Osteoblast (primary cell): ENCODE data around the gene SLC16A13. TPM values are rescaled to one million over a fixed set of nuclear protein-coding genes. Genes with fewer than 3 reads are reported as not detected.
"Not testable (repeated sequence)": the region's sequence is repeated elsewhere in the genome, so short reads cannot be mapped to it uniquely, and the experiment has no call there.

ENCODE experiments used
- DNase-seq: peaks from one replicate; pipeline ENCODE4 v3.0.0; 2011; ENCODE audit warnings: low spot score, mixed read lengths; ENCODE audit not compliant: insufficient read length; ENCODE audit errors: missing footprints
- H2AFZ ChIP-seq: 2 replicates; pipeline ENCODE4 v1.6.0; 2011; ENCODE audit warnings: mild to moderate bottlenecking, low read length
- H3K27ac ChIP-seq: 2 replicates; pipeline ENCODE4 v1.5.1; 2011; ENCODE audit warnings: mild to moderate bottlenecking, low read depth, low read length, moderate library complexity
- H3K27me3 ChIP-seq: 2 replicates; pipeline ENCODE4 v1.6.0; 2012; ENCODE audit warnings: mild to moderate bottlenecking, control low read depth, inconsistent platforms, low read length, moderate library complexity; ENCODE audit not compliant: insufficient read depth
- H3K36me3 ChIP-seq: 2 replicates; pipeline ENCODE4 v1.5.1; 2011; ENCODE audit warnings: mild to moderate bottlenecking, low read length, control low read depth, moderate library complexity; ENCODE audit not compliant: insufficient read depth
- H3K4me1 ChIP-seq: 2 replicates; pipeline ENCODE4 v1.5.1; 2011; ENCODE audit warnings: mild to moderate bottlenecking, low read length, control low read depth, moderate library complexity; ENCODE audit not compliant: insufficient read depth
- H3K4me2 ChIP-seq: 2 replicates; pipeline ENCODE4 v1.6.0; 2011; ENCODE audit warnings: mild to moderate bottlenecking, low read length; ENCODE audit not compliant: insufficient read depth
- H3K4me3 ChIP-seq: fragments of 200-600 bp; sonication (generic); 3 replicates; pipeline ENCODE4 v1.5.1; 2012; ENCODE audit warnings: mild to moderate bottlenecking, low read length, inconsistent platforms; ENCODE audit not compliant: insufficient read depth
- H3K79me2 ChIP-seq: 2 replicates; pipeline ENCODE4 v1.6.0; 2012; ENCODE audit warnings: mild to moderate bottlenecking, low read length, control low read depth, inconsistent platforms; ENCODE audit not compliant: insufficient read depth
- H3K9me3 ChIP-seq: 2 replicates; pipeline ENCODE4 v1.5.1; 2011; ENCODE audit warnings: low read depth, low read length, control low read depth
- H4K20me1 ChIP-seq: 2 replicates; pipeline ENCODE4 v1.6.0; 2012; ENCODE audit warnings: mild to moderate bottlenecking, low read length, control low read depth; ENCODE audit not compliant: insufficient read depth
- total RNA-seq: library from RNA; depleted of rRNA; stranded (reverse); fragments of >200 nt; gene quantifications from 2 replicates; pipeline ENCODE4 v1.2.3, GENCODE V29; 2012
- TF ChIP-seq, protein P1 (sequence below): IDR thresholded peaks from 2 replicates; pipeline ENCODE4 v1.5.1; 2011; ENCODE audit warnings: mild to moderate bottlenecking, low read depth, low read length, moderate library complexity; ENCODE audit errors: extremely low read depth

Gene SLC16A13
- total RNA-seq, 1 donor: 1.4 TPM

DNA sequence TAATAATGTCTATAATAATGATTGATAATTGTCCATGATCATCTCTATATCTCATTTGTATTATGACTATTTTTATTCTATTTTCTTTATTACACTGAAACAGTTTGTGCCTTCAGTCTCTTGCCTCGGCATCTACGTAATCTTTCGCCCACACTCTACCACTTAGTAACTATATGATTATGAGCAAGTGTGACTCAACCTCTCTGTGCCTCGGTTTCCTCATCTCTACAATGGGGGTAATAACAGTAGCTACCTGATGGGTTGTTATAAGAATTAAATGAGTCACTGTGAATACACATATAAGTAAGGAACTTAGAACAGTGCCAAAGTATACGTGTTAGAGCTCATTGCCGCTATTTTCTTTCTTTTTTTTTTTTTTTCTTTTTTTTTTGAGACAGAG, 11.8 kb downstream of the SLC16A13 start:
- no peak overlapping the region for H3K4me2 ChIP-seq

DNA sequence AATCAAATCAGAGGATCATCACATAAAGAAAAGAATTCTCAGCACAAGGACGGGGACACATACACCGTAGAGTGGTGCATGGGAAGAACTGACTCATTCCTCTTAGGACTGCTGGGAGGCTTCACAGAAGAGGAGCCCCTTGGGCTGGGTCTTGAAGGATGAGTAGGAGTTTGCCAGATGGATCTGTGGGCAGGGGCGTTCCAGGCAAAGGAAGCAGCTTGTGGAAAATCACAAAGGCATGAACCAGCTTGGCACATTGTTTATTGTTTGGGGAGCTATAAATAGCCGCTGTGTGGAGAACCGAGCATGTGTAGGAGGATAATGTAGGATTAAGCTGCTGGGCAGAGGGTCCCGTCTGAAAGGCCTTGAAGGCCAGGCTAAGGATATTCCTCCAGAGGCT, 13.2 kb downstream of the SLC16A13 start:
- DNase-seq: no peak

More for the DNA sequence above, 11.8 kb downstream of the SLC16A13 start:
- no peak overlapping the region for H3K27ac ChIP-seq
- DNase-seq: peak; percentile 37
- peaks cover 39% of the 10 kb centered on the region for H3K27me3 ChIP-seq
- peaks cover 11% of the 10 kb centered on the region for H3K4me1 ChIP-seq
- TF ChIP-seq, protein P1, sequence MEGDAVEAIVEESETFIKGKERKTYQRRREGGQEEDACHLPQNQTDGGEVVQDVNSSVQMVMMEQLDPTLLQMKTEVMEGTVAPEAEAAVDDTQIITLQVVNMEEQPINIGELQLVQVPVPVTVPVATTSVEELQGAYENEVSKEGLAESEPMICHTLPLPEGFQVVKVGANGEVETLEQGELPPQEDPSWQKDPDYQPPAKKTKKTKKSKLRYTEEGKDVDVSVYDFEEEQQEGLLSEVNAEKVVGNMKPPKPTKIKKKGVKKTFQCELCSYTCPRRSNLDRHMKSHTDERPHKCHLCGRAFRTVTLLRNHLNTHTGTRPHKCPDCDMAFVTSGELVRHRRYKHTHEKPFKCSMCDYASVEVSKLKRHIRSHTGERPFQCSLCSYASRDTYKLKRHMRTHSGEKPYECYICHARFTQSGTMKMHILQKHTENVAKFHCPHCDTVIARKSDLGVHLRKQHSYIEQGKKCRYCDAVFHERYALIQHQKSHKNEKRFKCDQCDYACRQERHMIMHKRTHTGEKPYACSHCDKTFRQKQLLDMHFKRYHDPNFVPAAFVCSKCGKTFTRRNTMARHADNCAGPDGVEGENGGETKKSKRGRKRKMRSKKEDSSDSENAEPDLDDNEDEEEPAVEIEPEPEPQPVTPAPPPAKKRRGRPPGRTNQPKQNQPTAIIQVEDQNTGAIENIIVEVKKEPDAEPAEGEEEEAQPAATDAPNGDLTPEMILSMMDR: no peak
- no peaks in the 10 kb centered on the region for H3K79me2 ChIP-seq
- H2AFZ ChIP-seq: no peak overlapping the region
- no peak overlapping the region for H3K4me3 ChIP-seq
- no peaks in the 10 kb centered on the region for H3K9me3 ChIP-seq
- H4K20me1 ChIP-seq: no peaks in the 10 kb centered on the region
- no peaks in the 10 kb centered on the region for H3K36me3 ChIP-seq

DNA sequence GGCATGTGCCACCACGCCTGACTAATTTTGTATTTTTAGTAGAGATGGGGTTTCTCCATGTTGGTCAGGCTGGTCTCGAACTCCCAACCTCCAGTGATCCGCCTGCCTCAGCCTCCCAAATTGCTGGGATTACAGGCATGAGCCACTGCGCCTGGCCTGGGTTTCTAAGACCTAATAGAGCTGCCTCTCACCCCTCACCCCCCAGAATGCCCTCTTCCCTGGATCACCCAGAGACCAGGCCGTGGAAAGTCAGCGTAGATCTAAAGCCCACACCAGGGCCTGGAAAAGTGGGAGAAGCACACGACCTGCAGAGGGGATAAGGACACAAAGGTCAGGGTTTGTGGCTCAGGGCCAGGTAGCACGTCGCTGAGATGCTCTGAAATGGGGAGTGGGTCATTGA, 14.8 kb downstream of the SLC16A13 start:
- DNase-seq, H4K20me1 ChIP-seq, H2AFZ ChIP-seq, H3K36me3 ChIP-seq, H3K9me3 ChIP-seq, H3K4me3 ChIP-seq, H3K79me2 ChIP-seq, H3K4me1 ChIP-seq, H3K27ac ChIP-seq, H3K4me2 ChIP-seq: not testable (repeated sequence)
- H3K27me3 ChIP-seq: peaks cover 26% of the 10 kb centered on the region

More for the DNA sequence above, 13.2 kb downstream of the SLC16A13 start:
- Histone ChIP-seq H3K4me1 (peaks cover 2% of the 10 kb centered on the region), H3K79me2 (no peaks in the 10 kb centered on the region), H3K4me2 (no peak overlapping the region), H4K20me1 (no peaks in the 10 kb centered on the region), H3K27me3 (peaks cover 33% of the 10 kb centered on the region), H3K27ac (no peak overlapping the region), H2AFZ (no peak overlapping the region), H3K9me3 (no peaks in the 10 kb centered on the region), H3K36me3 (no peaks in the 10 kb centered on the region), H3K4me3 (no peak overlapping the region)
- TF ChIP-seq, protein P1: no peak

DNA sequence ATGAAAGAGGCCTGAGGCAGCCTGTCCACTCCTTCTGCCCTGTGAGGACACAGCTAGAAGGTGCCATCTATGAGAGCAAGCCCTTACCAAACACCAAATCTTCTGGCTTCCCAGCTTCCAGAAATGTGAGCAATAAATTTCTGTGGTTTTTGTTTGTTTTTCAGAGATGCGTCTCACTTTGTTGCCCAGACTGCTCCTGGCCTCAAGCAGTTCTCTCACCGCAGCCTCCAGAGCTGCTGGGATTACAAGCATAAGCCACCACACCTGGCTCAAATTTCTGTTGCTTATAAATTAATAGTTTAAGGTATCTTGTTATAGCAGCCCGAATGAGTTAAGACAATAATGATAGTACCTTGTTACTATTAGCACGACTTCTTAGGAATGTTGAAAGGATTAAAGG, 20.6 kb downstream of the SLC16A13 start:
- H3K9me3 ChIP-seq: no peaks in the 10 kb centered on the region
- peaks cover 12% of the 10 kb centered on the region for H3K4me1 ChIP-seq
- no peaks in the 10 kb centered on the region for H3K79me2 ChIP-seq
- no peaks in the 10 kb centered on the region for H4K20me1 ChIP-seq
- no peak for DNase-seq
- H3K4me3 ChIP-seq: no peak overlapping the region
- no peak overlapping the region for H3K27ac ChIP-seq
- H3K27me3 ChIP-seq: peaks cover 14% of the 10 kb centered on the region
- H3K36me3 ChIP-seq: no peaks in the 10 kb centered on the region
- H3K4me2 ChIP-seq: no peak overlapping the region
- TF ChIP-seq, protein P1: no peak
- H2AFZ ChIP-seq: no peak overlapping the region
